K562 (cell line): Measurements from ENCODE around the gene HPRT1. TPM values are rescaled to one million over a fixed set of nuclear protein-coding genes. Genes with fewer than 3 reads are reported as not detected.

Source experiments
- ATAC-seq: fragments of 200-7000 bp; cut with Tn5 transposase; 3 replicates; pipeline ENCODE4 v1.9.1; 2020; ENCODE audit warnings: moderate library complexity
- BruUV-seq: library from RNA; stranded (reverse); fragments of 400-500 nt; replicated peaks from 2 replicates; lab custom pipeline; 2021; lab: Mats Ljungman, UMichigan
- CTCF ChIA-PET: fragments of 300-600 bp; formaldehyde crosslinking; extraction: SDS; loops from one replicate; lab custom pipeline; 2021; ENCODE audit warnings: low intra/inter-chr PET ratio; lab: Yijun Ruan, JAX
- POLR2A ChIA-PET: fragments of 300-600, 350-650 bp; sonication (Branson Sonifier 250); formaldehyde crosslinking; extraction: SDS; loops from one replicate; lab custom pipeline; 2021; ENCODE audit warnings: antibody characterized with exemption, inconsistent platforms; lab: Yijun Ruan, JAX
- DNase-seq, 4 experiments: peaks; one replicate each; pipeline versions ENCODE4 v3.0.0 to v3.0.0-alpha.2; 2011 to 2018; ENCODE audit warnings: low spot score in 3 of 4, mixed read lengths in 3 of 4; ENCODE audit errors: extremely low read depth in 1 of 4
- FAIRE-seq: peaks from 2 replicates; lab custom pipeline; 2011; peaks lifted over from hg19 to GRCh38; lab: Jason Lieb, UNC
- H2AFZ ChIP-seq: 2 replicates; pipeline ENCODE4 v1.6.0; 2011; ENCODE audit warnings: low read depth, low read length, control low read depth, inconsistent platforms
- H3K27ac ChIP-seq: fragments of 200-600 bp; 3 replicates; pipeline ENCODE4 v1.8.0; 2011; ENCODE audit warnings: low read depth, mild to moderate bottlenecking, control low read depth, inconsistent platforms, low read length, moderate library complexity, mixed read lengths; ENCODE audit errors: extremely low read depth
- H3K27me3 ChIP-seq, 2 experiments: fragments of 300-600 bp in 1 of 2; 2 replicates in 1 of 2; 3 replicates in 1 of 2; pipeline versions ENCODE4 v1.6.0 to v1.8.0; 2011; ENCODE audit warnings: inconsistent platforms in 2 of 2, low read length in 2 of 2, mild to moderate bottlenecking in 1 of 2, mixed read lengths in 1 of 2, moderate library complexity in 1 of 2; ENCODE audit not compliant: control insufficient read depth in 2 of 2, insufficient read depth in 2 of 2
- H3K36me3 ChIP-seq: fragments of 300-600 bp; 3 replicates; pipeline ENCODE4 v1.8.0; 2011; ENCODE audit warnings: mild to moderate bottlenecking, low read length, inconsistent platforms; ENCODE audit not compliant: control insufficient read depth, insufficient read depth
- H3K4me1 ChIP-seq, 2 experiments: fragments of 200-600 bp in 1 of 2; replicated peaks in 1 of 2; 2 replicates in 1 of 2; 3 replicates in 1 of 2; pipeline versions ENCODE4 v1.5.1 to v1.8.0; 2011; ENCODE audit warnings: inconsistent platforms in 2 of 2, low read length in 2 of 2, mild to moderate bottlenecking in 1 of 2, mixed read lengths in 1 of 2, moderate library complexity in 1 of 2; ENCODE audit not compliant: control insufficient read depth in 2 of 2, insufficient read depth in 2 of 2
- H3K4me2 ChIP-seq: 2 replicates; pipeline ENCODE4 v1.6.1; 2011; ENCODE audit warnings: low read length, control low read depth, inconsistent platforms, mixed read lengths; ENCODE audit not compliant: insufficient read depth
- H3K4me3 ChIP-seq: fragments of 200-600 bp; sonication (generic), shearing (Covaris generic); 2 replicates; pipeline ENCODE4 v1.5.1; 2016; ENCODE audit warnings: control low read depth, inconsistent platforms
- H3K79me2 ChIP-seq: fragments of 200-600 bp; 3 replicates; pipeline ENCODE4 v1.8.0; 2011; ENCODE audit warnings: low read length, inconsistent platforms; ENCODE audit not compliant: control insufficient read depth, insufficient read depth
- H3K9ac ChIP-seq, 2 experiments: 2 replicates each; pipeline versions ENCODE4 v1.6.0 to v1.6.1; 2011; ENCODE audit warnings: low read depth in 2 of 2, low read length in 2 of 2, control low read depth in 1 of 2, inconsistent platforms in 1 of 2, mild to moderate bottlenecking in 1 of 2, mixed read lengths in 1 of 2; ENCODE audit not compliant: insufficient read depth in 1 of 2
- H3K9me1 ChIP-seq: one replicate; pipeline ENCODE4 v1.6.0; 2011; ENCODE audit warnings: inconsistent platforms, mild to moderate bottlenecking, low read length, moderate library complexity; ENCODE audit not compliant: control insufficient read depth, insufficient read depth
- H3K9me3 ChIP-seq: replicated peaks from 2 replicates; pipeline ENCODE4 v1.5.1; 2011; ENCODE audit warnings: low read depth, low read length, inconsistent platforms; ENCODE audit not compliant: control insufficient read depth, insufficient read depth
- H4K20me1 ChIP-seq: replicated peaks from 2 replicates; pipeline ENCODE4 v1.6.1; 2011; ENCODE audit warnings: low read length, inconsistent platforms, mixed read lengths; ENCODE audit not compliant: control insufficient read depth, insufficient read depth
- ARID1B ChIP-seq: fragments of 450-650 bp; IDR thresholded peaks from 2 replicates; pipeline ENCODE4 v1.6.1; 2016; ENCODE audit warnings: antibody characterized with exemption, mild to moderate bottlenecking, inconsistent platforms
- CBFA2T3 ChIP-seq: fragments of 450-650 bp; IDR thresholded peaks from 2 replicates; pipeline ENCODE4 v1.6.1; 2017
- EP400 ChIP-seq: fragments of 450-650 bp; IDR thresholded peaks from 2 replicates; pipeline ENCODE4 v1.6.1; 2017; ENCODE audit warnings: antibody characterized with exemption, mild to moderate bottlenecking, moderate library complexity
- ESRRB ChIP-seq: fragments of 250-450 bp; sonication (Bioruptor Pico); IDR thresholded peaks from 2 replicates; pipeline ENCODE4 v1.5.0; 2020; ENCODE audit warnings: mild to moderate bottlenecking, moderate library complexity, borderline replicate concordance
- HIVEP1 ChIP-seq: fragments of 250-450 bp; sonication (Bioruptor Pico); IDR thresholded peaks from 2 replicates; pipeline ENCODE4 v1.4.0; 2020; ENCODE audit warnings: mild to moderate bottlenecking
- HNRNPH1 ChIP-seq: fragments of 200-400 bp; formaldehyde crosslinking; optimal IDR thresholded peaks from 2 replicates; pipeline ENCODE3; 2017; ENCODE audit warnings: low read depth, mild to moderate bottlenecking, low read length, moderate library complexity
- KDM4B ChIP-seq, 2 experiments: fragments of 450-650 bp in 1 of 2; sonication (generic) in 1 of 2; IDR thresholded peaks; 2 replicates each; pipeline ENCODE4 v1.6.1; 2016 to 2017; ENCODE audit warnings: borderline replicate concordance in 2 of 2, antibody characterized with exemption in 1 of 2, low read depth in 1 of 2, mild to moderate bottlenecking in 1 of 2
- KLF16 ChIP-seq: IDR thresholded peaks from 2 replicates; pipeline ENCODE4 v1.6.1; 2016; ENCODE audit warnings: antibody characterized with exemption
- SPI1 ChIP-seq: IDR thresholded peaks from 2 replicates; pipeline ENCODE4 v1.6.1; 2011; ENCODE audit warnings: low read depth, low read length, control low read depth, borderline replicate concordance
- TAF7 ChIP-seq: fragments of 450-650 bp; IDR thresholded peaks from 2 replicates; pipeline ENCODE4 v1.6.1; 2016; ENCODE audit warnings: missing genetic modification characterization, missing compliant biosample characterization
- TARDBP ChIP-seq: fragments of 450-650 bp; IDR thresholded peaks from 2 replicates; pipeline ENCODE4 v1.6.1; 2016
- ZEB2 ChIP-seq: fragments of 450-650 bp; IDR thresholded peaks from 2 replicates; pipeline ENCODE4 v1.6.1; 2016
- ZNF12 ChIP-seq: sonication (generic); formaldehyde crosslinking; IDR thresholded peaks from 2 replicates; pipeline ENCODE4 v1.4.0; 2020; ENCODE audit warnings: mild to moderate bottlenecking, missing genetic modification reagents
- ZNF175 ChIP-seq: fragments of 200-800 bp; sonication (Bioruptor generic); IDR thresholded peaks from 2 replicates; pipeline ENCODE4 v1.6.1; 2016; ENCODE audit warnings: low read depth, mild to moderate bottlenecking, missing genetic modification characterization, missing compliant biosample characterization
- ZNF561 ChIP-seq: fragments of 450-650 bp; formaldehyde crosslinking; conservative IDR thresholded peaks from 2 replicates; pipeline ENCODE4 v1.4.0; 2020; ENCODE audit warnings: mild to moderate bottlenecking, moderate library complexity
- ZNF830 ChIP-seq: fragments of 250-450 bp; sonication (Bioruptor Pico); IDR thresholded peaks from 2 replicates; pipeline ENCODE4 v1.5.0; 2021; ENCODE audit warnings: mild to moderate bottlenecking
- WGBS: fragments of 100-300 bp; shearing (Covaris generic); methylation state at CpG from one replicate; pipeline ENCODE4 v1.1.6; 2016; ENCODE audit warnings: low coverage, mixed read lengths; ENCODE audit not compliant: insufficient coverage; ENCODE audit errors: missing lambda C conversion rate; 5-methylcytosine and 5-hydroxymethylcytosine counted together
- in situ Hi-C: fragments of 300-500 bp; cut with MboI; formaldehyde crosslinking; loops from 4 replicates; pipeline ENCODE4 v1.15.0; 2018; ENCODE audit warnings: inconsistent platforms, mixed read lengths
- intact Hi-C: fragments of 100-400 bp; cut with micrococcal nuclease; formaldehyde crosslinking; loops from 2 replicates; pipeline ENCODE4 v1.14.2; 2022
- polyA plus RNA-seq, 8 experiments: library from polyadenylated mRNA; depleted of rRNA in 4 of 8; stranded (reverse) in 5 of 8; unstranded in 3 of 8; fragments of >200 nt; fragmentation: Nextera tagmentation in 2 of 8; fragmentation: Illumina TruSeq in 1 of 8; extraction: Ambion mirVana in 2 of 8; extraction: Trizol in 1 of 8; gene quantifications; 2 replicates each; pipeline versions ENCODE4 v1.2.1 to v1.2.3, GENCODE V29; 2011 to 2014; ENCODE audit warnings: inconsistent platforms in 1 of 8, missing spikeins in 1 of 8
- total RNA-seq, 7 experiments: library from RNA; depleted of rRNA in 6 of 7; stranded (reverse); fragments of >200 nt in 6 of 7; fragmentation: Illumina TruSeq in 2 of 7; extraction: Trizol in 2 of 7; gene quantifications; 2 replicates each; pipeline versions ENCODE4 v1.2.1 to v1.2.3, GENCODE V29; 2011 to 2021; ENCODE audit warnings: low replicate concordance in 1 of 7
- TF ChIP-seq, protein P1 (sequence below): sonication (generic); formaldehyde crosslinking; IDR thresholded peaks from 2 replicates; pipeline ENCODE4 v1.8.0; 2022; ENCODE audit warnings: missing genetic modification reagents, mild to moderate bottlenecking, borderline replicate concordance
- TF ChIP-seq, protein P2 (sequence below): fragments of 450-650 bp; formaldehyde crosslinking; IDR thresholded peaks from 2 replicates; pipeline ENCODE4 v1.4.0; 2020; ENCODE audit warnings: mild to moderate bottlenecking, moderate library complexity
- TF ChIP-seq, protein P3 (sequence below): fragments of 250-450 bp; sonication (Bioruptor Pico); IDR thresholded peaks from 2 replicates; pipeline ENCODE4 v1.9.0; 2021; ENCODE audit warnings: mild to moderate bottlenecking

Gene HPRT1
- total and polyA plus RNA-seq, 9 of the 15 experiments (the other 6 are each of a cell fraction or from before 2014, with no cell fraction given), result 24.4 to 158 (median 104) TPM

DNA sequence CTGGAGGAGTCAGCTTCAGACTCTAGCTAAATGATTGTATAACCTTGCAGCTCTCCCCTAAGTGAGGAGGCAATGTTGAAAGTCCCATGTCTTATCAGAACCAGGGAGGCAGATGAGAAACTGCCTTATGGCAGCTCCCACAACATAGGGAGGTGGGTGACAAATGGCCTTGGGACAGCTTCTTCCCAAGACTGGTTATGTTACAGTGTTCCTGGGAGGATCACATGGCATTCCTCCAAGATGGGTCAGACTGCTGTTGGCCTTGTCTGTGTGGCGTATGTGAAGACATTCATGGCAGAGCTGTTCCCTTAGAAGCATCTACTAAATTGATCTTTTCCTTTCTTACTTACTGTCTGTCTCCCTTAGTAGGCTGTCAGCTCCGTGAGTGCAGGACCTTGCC lies 42.0 kb downstream of the HPRT1 start:
- Histone ChIP-seq H2AFZ (no peak overlapping the region), H3K9me1 (no peaks in the 10 kb centered on the region), H3K79me2 (no peaks in the 10 kb centered on the region), H3K9ac (no peak overlapping the region), H4K20me1 (no peaks in the 10 kb centered on the region), H3K27me3 (no peaks in the 10 kb centered on the region), H3K4me2 (no peak overlapping the region)
- WGBS, result 82% methylated on average over 2 of the region's 2 CpGs
- intact Hi-C loops, result no loop called here
- ATAC-seq, result no peak
- CTCF ChIA-PET, result no interaction called here
- in situ Hi-C loops, result no loop called here
- TF ChIP-seq ARID1B (no peak), ZEB2 (no peak), TAF7 (tag) (no peak), CBFA2T3 (no peak), ZNF561 (CRISPR knock-in tag) (no peak), ZNF830 (no peak), ESRRB (CRISPR knock-in tag) (no peak), HNRNPH1 (no peak), KDM4B (IDR thresholded peaks at IDR 0.05; ENCODE audit: borderline replicate concordance in 2 of 2, low read depth in 1 of 2) (no peak), TARDBP (no peak), SPI1 (no peak), HIVEP1 (CRISPR knock-in tag) (no peak), EP400 (no peak), ZNF175 (no peak), ZNF12 (CRISPR knock-in tag) (no peak), KLF16 (no peak)
- TF ChIP-seq, protein P1, sequence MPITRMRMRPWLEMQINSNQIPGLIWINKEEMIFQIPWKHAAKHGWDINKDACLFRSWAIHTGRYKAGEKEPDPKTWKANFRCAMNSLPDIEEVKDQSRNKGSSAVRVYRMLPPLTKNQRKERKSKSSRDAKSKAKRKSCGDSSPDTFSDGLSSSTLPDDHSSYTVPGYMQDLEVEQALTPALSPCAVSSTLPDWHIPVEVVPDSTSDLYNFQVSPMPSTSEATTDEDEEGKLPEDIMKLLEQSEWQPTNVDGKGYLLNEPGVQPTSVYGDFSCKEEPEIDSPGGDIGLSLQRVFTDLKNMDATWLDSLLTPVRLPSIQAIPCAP, result no peak
- TF ChIP-seq, protein P2, sequence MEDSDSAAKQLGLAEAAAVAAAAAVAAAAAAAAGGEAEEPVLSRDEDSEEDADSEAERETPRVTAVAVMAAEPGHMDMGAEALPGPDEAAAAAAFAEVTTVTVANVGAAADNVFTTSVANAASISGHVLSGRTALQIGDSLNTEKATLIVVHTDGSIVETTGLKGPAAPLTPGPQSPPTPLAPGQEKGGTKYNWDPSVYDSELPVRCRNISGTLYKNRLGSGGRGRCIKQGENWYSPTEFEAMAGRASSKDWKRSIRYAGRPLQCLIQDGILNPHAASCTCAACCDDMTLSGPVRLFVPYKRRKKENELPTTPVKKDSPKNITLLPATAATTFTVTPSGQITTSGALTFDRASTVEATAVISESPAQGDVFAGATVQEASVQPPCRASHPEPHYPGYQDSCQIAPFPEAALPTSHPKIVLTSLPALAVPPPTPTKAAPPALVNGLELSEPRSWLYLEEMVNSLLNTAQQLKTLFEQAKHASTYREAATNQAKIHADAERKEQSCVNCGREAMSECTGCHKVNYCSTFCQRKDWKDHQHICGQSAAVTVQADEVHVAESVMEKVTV (CRISPR knock-in tag), result no peak
- TF ChIP-seq, protein P3, sequence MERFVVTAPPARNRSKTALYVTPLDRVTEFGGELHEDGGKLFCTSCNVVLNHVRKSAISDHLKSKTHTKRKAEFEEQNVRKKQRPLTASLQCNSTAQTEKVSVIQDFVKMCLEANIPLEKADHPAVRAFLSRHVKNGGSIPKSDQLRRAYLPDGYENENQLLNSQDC (CRISPR knock-in tag), result no peak
- TF ChIP-seq, all 486 proteins: peak for 0
- no peaks in the 10 kb centered on the region; the same call in 1 of the 2 replicates for H3K9me3 ChIP-seq
- H3K36me3 ChIP-seq, result peaks cover 27% of the 10 kb centered on the region; the same call in 2 of the 3 replicates
- H3K4me3 ChIP-seq, result no peak overlapping the region
- BruUV-seq, result no TSS peak
- POLR2A ChIA-PET, result no interaction called here
- no peaks in the 10 kb centered on the region; a peak in 1 of 5 replicates for H3K4me1 ChIP-seq
- H3K27ac ChIP-seq, result no peak overlapping the region
- FAIRE-seq (no peak), DNase-seq (no peak)
